ENCODE measurements around the gene CUX1. TPM values are rescaled to one million over a fixed set of nuclear protein-coding genes. Genes with fewer than 3 reads are reported as not detected.

The CUX1 gene
- total RNA-seq, 1 experiment from 2014 or later: 34.9 TPM

DNA sequence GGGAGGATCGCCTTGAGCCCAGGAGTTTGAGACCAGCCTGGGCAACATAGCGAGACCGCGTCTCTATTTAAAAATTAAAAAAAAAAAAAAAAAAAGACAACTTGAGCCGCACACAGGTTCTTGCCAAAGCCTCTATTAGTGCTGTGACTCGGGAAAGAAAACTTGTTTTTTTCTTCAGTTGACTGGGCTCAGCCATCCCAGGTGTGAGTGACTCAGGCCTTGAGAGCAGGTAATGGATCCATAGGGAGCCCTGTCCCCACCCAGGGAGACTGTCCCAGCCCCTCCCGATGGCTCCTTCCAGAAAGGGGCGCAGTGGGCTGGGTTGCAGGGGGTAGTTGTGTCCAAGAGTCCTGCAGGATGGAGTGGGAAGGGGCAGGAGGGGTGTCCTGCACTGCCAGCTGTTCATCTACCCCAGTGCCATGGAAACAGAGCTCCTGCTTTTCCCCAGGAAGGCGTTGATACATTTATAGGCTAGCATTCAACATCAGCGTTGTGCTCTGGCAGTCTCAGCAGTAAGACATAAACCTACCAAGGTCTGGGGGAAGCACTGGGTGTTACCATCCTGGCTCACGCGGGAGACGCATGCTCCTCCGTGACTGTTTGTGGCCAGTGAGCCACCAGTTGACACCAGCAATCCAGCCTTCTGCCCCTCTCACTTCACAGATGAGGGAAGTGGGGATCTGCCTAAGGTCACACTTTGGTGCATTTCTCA lies 126.6 kb downstream of the CUX1 start:
- no peak for DNase-seq (ENCODE audit: extremely low read depth, low read depth)

DNA sequence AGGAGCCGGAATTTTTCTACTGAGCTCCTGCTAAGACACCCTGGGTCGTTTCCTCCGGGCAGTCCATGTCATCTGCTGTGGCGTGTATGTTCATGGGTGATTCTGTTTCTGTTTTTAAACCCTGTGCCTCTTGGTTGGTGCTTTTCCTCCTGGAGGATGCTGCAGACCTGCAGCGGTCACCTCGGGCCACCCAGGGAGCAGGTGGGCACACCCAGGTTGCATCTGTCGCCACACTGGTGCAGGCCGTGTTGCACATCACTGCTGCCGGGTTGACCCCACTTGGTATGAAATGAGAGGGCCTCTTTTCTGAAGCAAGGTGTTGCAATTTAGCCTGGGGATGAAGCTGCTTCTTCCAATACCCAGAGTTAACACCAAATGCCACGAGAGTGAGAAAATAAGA lies 127.2 kb downstream of the CUX1 start:
- no peak for DNase-seq (ENCODE audit: extremely low read depth, low read depth)

DNA sequence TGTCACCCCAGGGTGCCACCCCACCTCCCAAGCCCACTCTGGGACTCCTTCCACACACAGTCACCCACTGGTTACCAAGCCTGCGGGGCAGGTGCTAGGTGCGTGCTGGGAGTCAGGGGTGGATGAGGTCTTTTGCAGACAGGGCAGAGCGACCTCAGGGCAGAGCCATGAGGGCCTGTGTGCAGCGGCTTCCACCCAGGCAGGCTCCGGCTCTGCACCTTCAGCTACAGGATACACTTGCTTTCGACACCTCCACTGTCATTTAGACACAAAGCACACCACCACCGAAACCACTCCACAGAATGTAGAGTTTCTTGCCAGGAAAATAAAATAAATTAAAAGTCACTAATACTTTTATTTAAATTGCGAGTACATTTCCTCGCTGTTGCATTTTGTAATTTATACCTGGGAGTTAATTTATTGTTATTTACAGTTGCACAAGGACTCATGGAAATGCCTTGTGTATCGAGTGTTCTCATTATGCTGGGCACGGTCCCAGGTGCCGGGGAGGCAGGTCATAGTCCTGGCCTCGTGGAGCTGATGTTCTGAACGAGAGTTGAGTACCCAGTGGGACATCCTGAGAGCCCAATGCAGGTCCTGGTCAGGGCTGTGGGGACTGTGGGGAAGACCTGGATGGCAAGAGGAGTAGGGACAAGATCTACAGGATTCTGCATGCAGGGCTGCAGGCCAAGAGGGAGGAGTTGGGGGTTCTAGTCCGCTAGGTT lies 127.8 kb downstream of the CUX1 start:
- no peak for DNase-seq (ENCODE audit: extremely low read depth, low read depth)

GRCh38 chr7:101947899-101948298 lies 130.5 kb downstream of the CUX1 start:
- DNase-seq (ENCODE audit: extremely low read depth, low read depth): no peak

- DNase-seq (ENCODE audit: extremely low read depth, low read depth): no peak
These were observed 131.2 kb downstream of the CUX1 start for GRCh38 chr7:101948650-101949049.

DNA sequence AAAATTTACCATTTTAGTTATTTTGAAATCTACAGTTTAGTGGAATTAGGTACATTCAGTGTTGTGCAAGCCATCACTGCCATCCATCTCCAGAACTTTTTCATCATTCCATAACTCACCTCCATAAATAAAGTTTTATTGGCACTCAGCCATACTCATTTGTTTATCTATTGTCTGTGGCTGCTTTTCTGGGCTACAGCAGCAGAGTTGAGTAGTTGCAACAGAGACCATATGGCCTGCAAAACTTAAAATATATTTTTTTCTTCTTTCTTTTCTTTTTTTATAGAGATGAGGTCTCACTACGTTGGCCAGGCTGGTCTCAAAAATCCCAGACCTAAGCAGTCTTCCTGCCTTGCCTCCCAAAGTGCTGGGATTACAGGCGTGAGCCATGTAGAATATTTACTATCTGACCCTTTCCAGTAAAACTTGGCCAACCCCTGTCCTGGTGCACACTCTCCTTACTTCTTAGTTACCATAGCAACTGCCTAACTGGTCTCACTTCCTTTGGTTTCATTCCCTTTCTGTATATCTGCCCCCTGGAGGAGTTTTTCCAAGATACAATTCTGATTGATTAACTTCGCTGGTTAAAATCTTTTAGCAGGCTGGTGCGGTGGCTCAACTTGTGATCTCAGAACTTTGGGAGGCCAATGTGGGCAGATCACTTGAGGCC lies 133.2 kb downstream of the CUX1 start:
- no peak for DNase-seq (ENCODE audit: extremely low read depth, low read depth)

GRCh38 chr7:101951757-101952156 lies 134.3 kb downstream of the CUX1 start:
- no peak for DNase-seq (ENCODE audit: extremely low read depth, low read depth)

- DNase-seq (ENCODE audit: extremely low read depth, low read depth): no peak
These were observed 135.2 kb downstream of the CUX1 start for GRCh38 chr7:101952355-101953247.

DNA sequence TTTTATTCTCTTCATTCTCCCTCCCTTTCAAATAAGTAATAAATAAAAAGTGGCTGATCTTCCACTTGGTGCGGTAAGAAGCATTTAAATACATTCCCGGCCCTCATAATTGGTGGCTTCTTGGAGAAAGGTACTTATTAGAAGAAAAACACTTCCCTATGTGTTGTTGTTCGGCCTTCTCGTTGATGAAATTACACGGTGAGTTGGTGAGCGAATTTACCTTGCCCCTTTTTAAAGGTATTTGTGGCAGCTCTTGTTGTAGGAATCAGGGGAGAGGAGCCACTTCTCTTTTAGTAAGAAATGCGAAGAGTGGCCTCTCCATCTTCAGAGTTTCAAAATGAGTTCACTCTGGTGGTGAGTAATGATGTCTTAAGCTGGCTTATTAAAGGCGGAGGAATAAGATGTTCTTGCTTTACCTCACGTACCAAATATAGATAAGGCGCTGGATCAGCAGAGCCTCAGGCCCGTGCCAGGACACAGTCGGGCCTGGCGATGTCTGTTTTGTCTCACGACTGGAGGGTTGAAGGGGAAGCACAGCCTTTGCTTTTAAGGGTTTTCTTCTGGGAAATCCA lies 135.9 kb downstream of the CUX1 start:
- no peak for DNase-seq (ENCODE audit: extremely low read depth, low read depth)

DNA sequence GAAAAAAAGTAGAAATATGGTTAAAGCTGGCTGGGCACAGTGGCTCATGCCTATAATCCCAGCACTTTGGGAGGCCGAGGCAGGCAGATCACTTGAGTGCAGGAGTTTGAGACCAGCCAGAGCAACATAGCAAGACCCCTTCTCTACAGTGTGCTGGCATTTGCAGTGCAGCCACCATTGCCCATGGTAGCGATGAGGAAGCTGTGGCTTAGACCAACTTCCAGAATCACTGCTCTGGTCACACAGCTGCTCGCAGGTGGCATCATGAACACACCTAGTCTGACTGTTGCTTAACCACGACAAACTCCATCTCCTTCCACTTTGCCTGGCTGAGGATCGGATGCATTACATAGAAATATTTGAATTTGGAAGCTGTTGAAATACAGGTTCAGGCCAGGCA lies 137.1 kb downstream of the CUX1 start:
- no peak for DNase-seq (ENCODE audit: extremely low read depth, low read depth)

DNA sequence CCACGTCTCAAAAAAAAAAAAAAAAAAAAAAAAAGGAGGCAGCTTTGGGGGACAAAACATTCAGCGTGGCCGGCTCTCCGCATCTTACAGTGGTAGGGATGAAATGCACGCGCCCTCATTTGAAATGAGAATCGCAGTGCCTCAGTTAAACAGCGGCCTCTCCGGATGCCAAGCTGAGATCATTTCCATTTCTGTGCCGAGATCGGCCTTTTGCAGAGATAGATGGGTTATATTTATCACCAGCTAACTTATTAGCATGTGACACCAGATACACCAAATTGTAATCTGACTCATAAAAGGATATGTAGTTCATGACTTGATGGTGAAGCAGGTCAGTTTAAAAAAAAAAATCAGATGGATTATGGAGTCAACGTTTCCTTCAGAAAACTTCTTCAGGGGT lies 138.7 kb downstream of the CUX1 start:
- DNase-seq (ENCODE audit: extremely low read depth, low read depth): no peak

DNA sequence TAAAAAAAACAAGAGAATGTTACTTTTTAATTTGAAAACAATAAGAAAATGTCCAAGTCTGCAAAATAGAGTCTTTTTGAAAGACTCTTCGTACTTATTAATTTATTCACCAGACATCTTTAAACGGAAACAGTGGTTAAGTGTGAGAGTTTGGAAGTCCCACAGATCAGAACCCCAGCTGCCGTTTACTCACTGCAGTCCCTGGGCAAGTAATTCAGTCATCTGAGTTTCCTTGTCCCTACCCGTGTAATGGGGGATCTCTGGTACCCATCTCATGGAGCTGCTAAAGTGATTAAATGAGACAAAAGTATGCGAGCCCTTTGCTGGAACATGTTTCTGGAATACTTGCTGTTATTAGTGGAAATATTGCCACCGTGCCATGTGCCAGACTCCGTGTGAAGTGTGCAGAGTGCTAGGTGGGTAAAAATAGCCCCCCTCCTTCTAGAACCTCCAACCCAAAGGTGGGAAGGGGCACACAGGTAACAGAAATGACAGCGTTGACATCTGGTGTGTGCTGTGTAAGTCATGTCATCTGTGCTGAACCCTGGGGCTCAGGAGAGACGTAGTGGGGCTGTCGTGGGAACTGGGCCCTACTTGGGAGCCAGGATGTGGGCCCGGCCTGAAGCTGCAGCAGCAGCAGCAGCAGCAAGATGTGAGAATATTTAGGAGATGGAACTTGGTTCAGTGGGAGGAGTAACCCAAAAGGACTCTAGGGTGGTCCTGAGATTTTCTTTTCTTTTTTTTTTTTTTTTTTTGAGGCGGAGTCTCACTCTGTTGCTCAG lies 140.5 kb downstream of the CUX1 start:
- DNase-seq (ENCODE audit: extremely low read depth, low read depth): no peak

DNA sequence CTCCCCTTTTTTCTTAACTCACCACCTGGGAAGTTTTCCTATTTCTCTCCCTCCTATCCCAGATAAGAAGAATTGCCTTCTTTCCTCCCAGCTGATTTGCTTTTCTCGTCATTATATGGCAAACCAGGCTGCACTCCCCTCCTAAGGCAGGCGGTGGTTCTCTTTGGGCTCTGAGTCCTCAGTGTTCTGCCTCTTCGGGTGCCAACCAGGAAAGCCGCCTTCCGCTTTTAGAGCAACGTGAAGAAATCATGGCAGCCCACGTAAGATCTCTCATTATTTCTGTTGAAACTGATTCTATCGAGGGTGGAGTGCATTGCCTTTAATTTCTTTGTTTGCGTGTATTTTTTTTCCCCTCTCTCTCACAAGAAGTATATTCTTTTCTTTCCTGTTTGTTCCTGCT lies 141.9 kb downstream of the CUX1 start:
- no peak for DNase-seq (ENCODE audit: extremely low read depth, low read depth)

- DNase-seq (ENCODE audit: extremely low read depth, low read depth): no peak
These were observed 142.4 kb downstream of the CUX1 start for GRCh38 chr7:101959829-101960228.

DNA sequence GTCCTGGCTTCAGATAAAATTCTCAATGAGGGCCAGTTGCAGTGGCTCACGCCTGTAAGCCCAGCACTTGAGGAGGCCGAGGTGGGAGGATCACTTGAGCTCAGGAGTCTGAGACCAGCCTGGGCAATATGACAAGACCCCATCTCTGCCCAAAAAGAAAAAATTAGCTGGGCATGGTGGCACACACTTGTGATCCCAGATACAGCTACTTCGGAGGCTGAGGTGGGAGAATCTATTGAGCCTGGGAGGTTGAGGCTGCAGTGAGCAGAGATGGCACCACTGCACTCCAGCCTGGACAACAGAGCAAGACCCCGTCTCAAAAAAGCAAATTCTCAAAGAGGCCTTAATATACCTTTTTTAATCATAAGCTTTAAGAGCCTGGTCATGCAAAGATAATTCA lies 142.9 kb downstream of the CUX1 start:
- no peak for DNase-seq (ENCODE audit: extremely low read depth, low read depth)

- no peak for DNase-seq (ENCODE audit: extremely low read depth, low read depth)
These were observed 143.7 kb downstream of the CUX1 start for GRCh38 chr7:101960985-101961708.

GRCh38 chr7:101961811-101962210 lies 144.4 kb downstream of the CUX1 start:
- DNase-seq (ENCODE audit: extremely low read depth, low read depth): no peak

DNA sequence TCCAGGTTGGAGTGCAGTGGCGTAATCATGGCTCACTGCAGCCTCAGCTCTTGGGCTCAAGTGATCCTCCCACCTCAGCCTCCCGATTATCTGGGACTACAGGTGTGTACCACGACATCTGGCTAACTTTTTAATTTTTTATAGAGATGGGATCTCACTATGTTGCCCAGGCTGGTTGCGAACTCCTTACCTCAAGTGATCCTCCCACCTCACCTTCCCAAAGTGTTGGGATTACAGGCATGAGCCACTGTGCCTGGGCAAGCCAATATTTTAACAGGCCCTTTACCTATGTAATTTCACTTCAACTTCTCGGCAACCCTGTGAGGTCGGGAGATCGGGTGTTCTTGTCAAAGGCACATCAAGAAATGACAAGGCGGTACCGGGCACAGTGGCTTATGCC lies 146.3 kb downstream of the CUX1 start:
- no peak for DNase-seq (ENCODE audit: extremely low read depth, low read depth)
